ENCODE results near the gene FH. TPM values are rescaled to one million over a fixed set of nuclear protein-coding genes. Genes with fewer than 3 reads are reported as not detected.

The FH gene
- total RNA-seq, 2 experiments from 2014 or later: 13.0 to 16.9 TPM

DNA sequence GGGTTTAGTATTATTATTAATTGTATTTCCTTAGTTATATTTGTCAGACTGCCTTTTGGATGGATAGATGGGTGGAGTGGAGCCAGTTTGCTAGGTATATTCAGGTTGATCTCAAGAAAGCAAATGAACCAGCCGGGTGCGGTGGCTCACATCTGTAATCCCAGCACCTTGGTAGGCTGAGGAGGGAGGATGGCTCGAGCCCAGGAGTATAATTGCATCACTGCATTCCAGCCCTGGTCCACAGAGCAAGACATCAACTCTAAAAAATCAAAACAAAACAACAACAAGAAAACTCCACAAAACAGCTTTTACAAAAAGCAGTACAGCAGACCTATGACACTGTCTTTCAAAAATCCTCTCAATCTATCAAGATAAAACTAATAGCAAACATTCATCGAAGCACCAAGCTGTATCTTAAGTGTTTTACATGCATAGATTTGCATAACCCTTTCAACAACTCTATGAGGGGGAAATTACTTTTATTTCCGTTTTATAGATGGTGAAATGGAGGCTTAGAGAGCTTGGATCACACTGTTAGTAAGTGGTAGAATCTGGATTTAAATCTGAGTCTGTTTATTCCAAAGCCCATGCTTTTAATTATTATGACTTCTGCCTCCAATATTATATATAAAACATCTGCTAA is 38.1 kb upstream of the FH start:
- H3K27me3 Mint-ChIP-seq: no peaks in the 10 kb centered on the region
- ChIA-PET CTCF (no interaction called here), POLR2A (no interaction called here)
- Histone ChIP-seq H3K9me3 (ENCODE audit: control insufficient read depth in 1 of 2, insufficient read depth in 1 of 2, low read length in 2 of 2) (no peaks in the 10 kb centered on the region), H3K27ac (ENCODE audit: low read depth in 1 of 2, low read length in 2 of 2) (no peak overlapping the region), H3K4me1 (ENCODE audit: insufficient read depth, low read length) (no peaks in the 10 kb centered on the region), H3K27me3 (ENCODE audit: control insufficient read depth in 1 of 2, insufficient read depth in 2 of 2, low read length in 2 of 2) (no peaks in the 10 kb centered on the region), H3K4me3 (ENCODE audit: low read length) (no peak overlapping the region), H3K36me3 (ENCODE audit: insufficient read depth, low read length) (no peaks in the 10 kb centered on the region)
- intact Hi-C loops (cut with DNase I, micrococcal nuclease): no loop called here
- DNase-seq: no peak
- H3K36me3 Mint-ChIP-seq (ENCODE audit: low read depth): no peaks in the 10 kb centered on the region
- ATAC-seq (ENCODE audit: poor library complexity): no peak
- H3K27ac Mint-ChIP-seq: no peak overlapping the region
- H3K9me3 Mint-ChIP-seq: no peaks in the 10 kb centered on the region
- peaks cover 3% of the 10 kb centered on the region for H3K4me1 Mint-ChIP-seq (ENCODE audit: low read depth)
- TF ChIP-seq, protein P1, sequence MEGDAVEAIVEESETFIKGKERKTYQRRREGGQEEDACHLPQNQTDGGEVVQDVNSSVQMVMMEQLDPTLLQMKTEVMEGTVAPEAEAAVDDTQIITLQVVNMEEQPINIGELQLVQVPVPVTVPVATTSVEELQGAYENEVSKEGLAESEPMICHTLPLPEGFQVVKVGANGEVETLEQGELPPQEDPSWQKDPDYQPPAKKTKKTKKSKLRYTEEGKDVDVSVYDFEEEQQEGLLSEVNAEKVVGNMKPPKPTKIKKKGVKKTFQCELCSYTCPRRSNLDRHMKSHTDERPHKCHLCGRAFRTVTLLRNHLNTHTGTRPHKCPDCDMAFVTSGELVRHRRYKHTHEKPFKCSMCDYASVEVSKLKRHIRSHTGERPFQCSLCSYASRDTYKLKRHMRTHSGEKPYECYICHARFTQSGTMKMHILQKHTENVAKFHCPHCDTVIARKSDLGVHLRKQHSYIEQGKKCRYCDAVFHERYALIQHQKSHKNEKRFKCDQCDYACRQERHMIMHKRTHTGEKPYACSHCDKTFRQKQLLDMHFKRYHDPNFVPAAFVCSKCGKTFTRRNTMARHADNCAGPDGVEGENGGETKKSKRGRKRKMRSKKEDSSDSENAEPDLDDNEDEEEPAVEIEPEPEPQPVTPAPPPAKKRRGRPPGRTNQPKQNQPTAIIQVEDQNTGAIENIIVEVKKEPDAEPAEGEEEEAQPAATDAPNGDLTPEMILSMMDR (IDR thresholded peaks at IDR 0.05): no peak
- H3K4me3 Mint-ChIP-seq: no peak overlapping the region

DNA sequence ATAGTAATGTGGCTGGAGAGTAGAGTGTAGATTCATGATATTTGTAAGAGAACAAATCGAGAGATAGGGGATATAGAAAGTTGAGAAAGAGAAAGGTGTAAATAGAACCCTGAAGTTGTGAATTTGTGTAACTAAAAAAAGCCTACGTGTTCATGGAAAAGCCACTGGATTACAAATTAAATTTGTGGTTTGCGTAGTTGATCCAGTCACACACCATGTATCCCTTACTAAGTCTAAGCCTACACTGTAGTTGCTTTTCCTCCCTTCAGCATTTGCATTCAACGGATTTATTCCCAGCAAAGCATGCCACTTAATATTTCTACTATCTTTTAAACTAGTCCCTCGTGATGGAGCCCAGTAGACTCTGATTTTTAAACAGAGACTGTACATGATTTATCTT is 37.5 kb upstream of the FH start:
- Mint-ChIP-seq H3K27me3 (no peaks in the 10 kb centered on the region), H3K36me3 (ENCODE audit: low read depth) (peaks cover 1% of the 10 kb centered on the region), H3K4me3 (no peak overlapping the region), H3K9me3 (no peaks in the 10 kb centered on the region), H3K27ac (no peak overlapping the region), H3K4me1 (ENCODE audit: low read depth) (peaks cover 7% of the 10 kb centered on the region)
- TF ChIP-seq, protein P1 (IDR thresholded peaks at IDR 0.05): no peak
- no peak overlapping the region for H3K27ac ChIP-seq (ENCODE audit: low read depth in 1 of 2, low read length in 2 of 2)
- H3K9me3 ChIP-seq (ENCODE audit: control insufficient read depth in 1 of 2, insufficient read depth in 1 of 2, low read length in 2 of 2): no peaks in the 10 kb centered on the region
- H3K27me3 ChIP-seq (ENCODE audit: control insufficient read depth in 1 of 2, insufficient read depth in 2 of 2, low read length in 2 of 2): no peaks in the 10 kb centered on the region
- intact Hi-C loops (cut with DNase I, micrococcal nuclease): no loop called here
- ChIA-PET CTCF (no interaction called here), POLR2A (no interaction called here)
- DNase-seq (no peak), ATAC-seq (ENCODE audit: poor library complexity) (no peak)
- no peak overlapping the region for H3K4me3 ChIP-seq (ENCODE audit: low read length)
- peaks cover 5% of the 10 kb centered on the region for H3K4me1 ChIP-seq (ENCODE audit: insufficient read depth, low read length)
- H3K36me3 ChIP-seq (ENCODE audit: insufficient read depth, low read length): no peaks in the 10 kb centered on the region

DNA sequence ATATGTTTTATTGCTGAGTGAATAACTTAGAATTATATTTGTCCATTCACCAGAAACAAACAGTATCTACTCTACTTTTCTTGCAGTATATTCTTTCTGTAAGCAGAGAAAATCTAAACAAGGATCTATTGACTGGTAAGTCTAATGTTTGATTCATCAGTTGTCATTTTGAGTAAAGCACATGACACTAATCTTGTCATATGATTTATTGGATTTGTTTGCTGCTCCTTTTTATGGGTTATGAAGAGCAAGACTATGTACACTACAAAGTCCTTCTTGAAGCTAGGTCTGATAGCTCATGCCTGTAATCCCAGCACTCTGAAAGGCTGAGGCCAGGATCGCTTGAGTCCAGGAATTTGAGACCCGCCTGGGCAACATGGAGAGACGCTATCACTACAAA is 36.0 kb upstream of the FH start:
- intact Hi-C loops (cut with DNase I, micrococcal nuclease): no loop called here
- ChIA-PET CTCF (no interaction called here), POLR2A (interaction anchor here (1.0 kb wide), 1 partner anchor 19 kb away, joined by 3 read pairs; no protein-coding TSS in a partner anchor)
- Histone ChIP-seq H3K36me3 (ENCODE audit: insufficient read depth, low read length) (no peaks in the 10 kb centered on the region), H3K4me3 (ENCODE audit: low read length) (no peak overlapping the region), H3K4me1 (ENCODE audit: insufficient read depth, low read length) (peaks cover 12% of the 10 kb centered on the region), H3K27me3 (ENCODE audit: control insufficient read depth in 1 of 2, insufficient read depth in 2 of 2, low read length in 2 of 2) (no peaks in the 10 kb centered on the region), H3K27ac (ENCODE audit: low read depth in 1 of 2, low read length in 2 of 2) (no peak overlapping the region), H3K9me3 (ENCODE audit: control insufficient read depth in 1 of 2, insufficient read depth in 1 of 2, low read length in 2 of 2) (no peaks in the 10 kb centered on the region)
- ATAC-seq (ENCODE audit: poor library complexity) (no peak), DNase-seq (no peak)
- no peak overlapping the region for H3K27ac Mint-ChIP-seq
- TF ChIP-seq, protein P1 (IDR thresholded peaks at IDR 0.05): no peak
- peaks cover 5% of the 10 kb centered on the region for H3K36me3 Mint-ChIP-seq (ENCODE audit: low read depth)
- no peak overlapping the region for H3K4me3 Mint-ChIP-seq
- H3K4me1 Mint-ChIP-seq (ENCODE audit: low read depth): peaks cover 22% of the 10 kb centered on the region
- no peaks in the 10 kb centered on the region for H3K9me3 Mint-ChIP-seq
- H3K27me3 Mint-ChIP-seq: no peaks in the 10 kb centered on the region

All from CD4-positive, alpha-beta T cell (primary cell).